IMR-90 (cell line): Measurements from ENCODE around the gene GPR152. TPM values are rescaled to one million over a fixed set of nuclear protein-coding genes. Genes with fewer than 3 reads are reported as not detected.
"Not testable (repeated sequence)": the region's sequence is repeated elsewhere in the genome, so short reads cannot be mapped to it uniquely, and the experiment has no call there.

Experiments
- ATAC-seq: fragments of 200-7000 bp; cut with Tn5 transposase; 2 replicates; pipeline ENCODE4 v1.9.1; 2020; ENCODE audit warnings: low read depth, mild to moderate bottlenecking, moderate library complexity
- BruUV-seq: library from RNA; stranded (reverse); fragments of 400-500 nt; replicated peaks from 2 replicates; lab custom pipeline; 2021; lab: Mats Ljungman, UMichigan
- CTCF ChIA-PET: fragments of 300-600 bp; formaldehyde crosslinking; extraction: SDS; loops from one replicate; lab custom pipeline; 2021; ENCODE audit warnings: antibody characterized with exemption; lab: Yijun Ruan, JAX
- POLR2A ChIA-PET: fragments of 300-600 bp; sonication (Branson Sonifier 250); formaldehyde crosslinking; loops from one replicate; lab custom pipeline; 2022; ENCODE audit warnings: antibody characterized with exemption; ENCODE audit not compliant: unreplicated experiment; lab: Charles Lee
- DNase-seq: peaks from one replicate; pipeline ENCODE4 v3.0.0; 2013
- H2AFZ ChIP-seq: replicated peaks from 2 replicates; pipeline ENCODE3; 2013; ENCODE audit warnings: low read length, mild to moderate bottlenecking; ENCODE audit not compliant: poor library complexity
- H2AK5ac ChIP-seq: 2 replicates; pipeline ENCODE4 v1.6.1; 2013; ENCODE audit warnings: low read depth, low read length, inconsistent platforms
- H2AK9ac ChIP-seq: replicated peaks from 2 replicates; pipeline ENCODE3; 2013; ENCODE audit warnings: mild to moderate bottlenecking, low read depth, low read length, moderate library complexity; ENCODE audit not compliant: poor library complexity
- H2BK120ac ChIP-seq: 2 replicates; pipeline ENCODE4 v1.6.1; 2013; ENCODE audit warnings: low read depth, low read length, inconsistent platforms
- H2BK15ac ChIP-seq: 3 replicates; pipeline ENCODE4 v1.6.1; 2013; ENCODE audit warnings: low read depth, low read length, inconsistent platforms
- H2BK20ac ChIP-seq: 2 replicates; pipeline ENCODE4 v1.6.1; 2013; ENCODE audit warnings: low read depth, mild to moderate bottlenecking, inconsistent platforms, low read length, moderate library complexity
- H2BK5ac ChIP-seq: 2 replicates; pipeline ENCODE4 v1.6.1; 2013; ENCODE audit warnings: mild to moderate bottlenecking, low read depth, low read length, inconsistent platforms; ENCODE audit not compliant: poor library complexity, severe bottlenecking
- H3K14ac ChIP-seq: replicated peaks from 2 replicates; pipeline ENCODE4 v1.6.1; 2013; ENCODE audit warnings: low read depth, low read length, inconsistent platforms
- H3K18ac ChIP-seq: 2 replicates; pipeline ENCODE4 v1.6.1; 2013; ENCODE audit warnings: low read depth, low read length, control low read depth
- H3K23ac ChIP-seq: 2 replicates; pipeline ENCODE4 v1.6.1; 2013; ENCODE audit warnings: low read depth, low read length, inconsistent platforms
- H3K27ac ChIP-seq: 2 replicates; pipeline ENCODE4 v1.5.1; 2013; ENCODE audit warnings: mild to moderate bottlenecking, control low read depth, low read length; ENCODE audit not compliant: insufficient read depth
- H3K27me3 ChIP-seq: 2 replicates; pipeline ENCODE4 v1.6.1; 2013; ENCODE audit warnings: low read length; ENCODE audit not compliant: control insufficient read depth, insufficient read depth
- H3K36me3 ChIP-seq: 2 replicates; pipeline ENCODE4 v1.6.1; 2013; ENCODE audit warnings: low read length, mixed read lengths; ENCODE audit not compliant: control insufficient read depth, insufficient read depth
- H3K4ac ChIP-seq: 2 replicates; pipeline ENCODE4 v1.6.1; 2013; ENCODE audit warnings: low read depth, low read length, inconsistent platforms
- H3K4me1 ChIP-seq: 2 replicates; pipeline ENCODE4 v1.6.1; 2013; ENCODE audit warnings: low read length, mixed read lengths; ENCODE audit not compliant: control insufficient read depth, insufficient read depth
- H3K4me2 ChIP-seq: 2 replicates; pipeline ENCODE4 v1.6.1; 2013; ENCODE audit warnings: low read depth, mild to moderate bottlenecking, control low read depth, low read length, moderate library complexity
- H3K4me3 ChIP-seq: 2 replicates; pipeline ENCODE4 v1.5.1; 2013; ENCODE audit warnings: low read depth, mild to moderate bottlenecking, control low read depth, low read length, moderate library complexity; ENCODE audit not compliant: insufficient read depth
- H3K56ac ChIP-seq: 2 replicates; pipeline ENCODE4 v1.6.1; 2013; ENCODE audit warnings: low read length, inconsistent platforms; ENCODE audit not compliant: insufficient read depth; ENCODE audit errors: extremely low read depth
- H3K79me1 ChIP-seq, 2 experiments: 2 replicates each; pipeline ENCODE4 v1.6.1; 2013; ENCODE audit warnings: low read length in 2 of 2, inconsistent platforms in 1 of 2, low read depth in 1 of 2
- H3K9ac ChIP-seq: 2 replicates; pipeline ENCODE4 v1.6.1; 2013; ENCODE audit warnings: low read depth, low read length, control low read depth
- H3K9me1 ChIP-seq: 2 replicates; pipeline ENCODE4 v1.6.1; 2013; ENCODE audit warnings: low read length, inconsistent platforms; ENCODE audit not compliant: insufficient read depth
- H3K9me3 ChIP-seq: 2 replicates; pipeline ENCODE4 v1.6.1; 2013; ENCODE audit warnings: low read length; ENCODE audit not compliant: control insufficient read depth, insufficient read depth
- H4K20me1 ChIP-seq: 2 replicates; pipeline ENCODE4 v1.6.1; 2013; ENCODE audit warnings: low read length, inconsistent platforms; ENCODE audit not compliant: insufficient read depth
- H4K5ac ChIP-seq: 2 replicates; pipeline ENCODE4 v1.6.1; 2013; ENCODE audit warnings: mild to moderate bottlenecking, low read depth, low read length, control low read depth
- H4K8ac ChIP-seq, 2 experiments: 2 replicates each; pipeline ENCODE4 v1.6.1; 2013; ENCODE audit warnings: low read depth in 2 of 2, low read length in 2 of 2, control low read depth in 1 of 2, inconsistent platforms in 1 of 2
- H4K91ac ChIP-seq: 2 replicates; pipeline ENCODE4 v1.6.1; 2013; ENCODE audit warnings: low read depth, low read length, inconsistent platforms; ENCODE audit not compliant: insufficient read depth
- WGBS, 2 experiments: methylation state at CpG; one replicate each; pipeline versions ENCODE4 v1.1.5 to v1.1.7; 2013; ENCODE audit warnings: missing lambda C conversion rate in 2 of 2; ENCODE audit not compliant: insufficient read length in 1 of 2; ENCODE audit errors: extremely low coverage in 2 of 2; 5-methylcytosine and 5-hydroxymethylcytosine counted together
- dilution Hi-C: fragments of 300-500 bp; cut with HindIII; formaldehyde crosslinking; loops from one replicate; pipeline ENCODE4 v1.14.3; 2018; ENCODE audit warnings: low sequenced_read_pairs; ENCODE audit not compliant: unreplicated experiment
- in situ Hi-C: fragments of 300-500 bp; cut with MboI; formaldehyde crosslinking; loops from 3 replicates; pipeline ENCODE4 v1.14.3; 2019; ENCODE audit warnings: low sequenced_read_pairs, inconsistent platforms, mixed read lengths
- intact Hi-C: fragments of 100-400 bp; cut with micrococcal nuclease; formaldehyde crosslinking; loops from 2 replicates; pipeline ENCODE4 v1.10.0; 2022
- polyA plus RNA-seq, 3 experiments: library from polyadenylated mRNA; depleted of rRNA; stranded (reverse); fragments of >200 nt; gene quantifications; 2 replicates each; pipeline ENCODE4 v1.2.3, GENCODE V29; 2012; ENCODE audit warnings: low replicate concordance in 1 of 3
- total RNA-seq: library from RNA; depleted of rRNA; stranded (reverse); fragments of >200 nt; gene quantifications from 2 replicates; pipeline ENCODE4 v1.2.3, GENCODE V29; 2012

Gene GPR152
- total and polyA plus RNA-seq, 2 of the 4 experiments (the other 2 are of a cell fraction): not detected

GRCh38 chr11:67403085-67403484, 49.4 kb downstream of the GPR152 start:
- in situ Hi-C loops: not testable (repeated sequence)

GRCh38 chr11:67402192-67402839, 50.2 kb downstream of the GPR152 start:
- H2AK5ac ChIP-seq: peak overlapping the region; percentile 95
- peaks cover 30% of the 10 kb centered on the region for H4K20me1 ChIP-seq
- H2BK20ac ChIP-seq, H3K9me1 ChIP-seq, BruUV-seq, ATAC-seq, dilution Hi-C loops, DNase-seq, in situ Hi-C loops, intact Hi-C loops, H3K9me3 ChIP-seq, H3K27me3 ChIP-seq: not testable (repeated sequence)
- peak overlapping the region; percentile 97 for H2AK9ac ChIP-seq
- H4K8ac ChIP-seq: peak overlapping the region; percentile 97 to 100
- H3K9ac ChIP-seq: peak overlapping the region; percentile 86
- H2BK120ac ChIP-seq: peak overlapping the region; percentile 91
- H3K14ac ChIP-seq: peak overlapping the region; percentile 99
- peak overlapping the region; percentile 92 for H4K91ac ChIP-seq
- H2BK15ac ChIP-seq: peak overlapping the region; percentile 72; the same call in 1 of the 3 replicates
- H3K4me3 ChIP-seq: peak overlapping the region; percentile 48; the same call in 1 of the 2 replicates
- peak overlapping the region; percentile 78 for H3K23ac ChIP-seq
- peak overlapping the region; percentile 100 for H4K5ac ChIP-seq
- peak overlapping the region; percentile 99 for H3K18ac ChIP-seq
- peaks cover 17 to 35% of the 10 kb centered on the region in 2 experiments; a peak in 3 of 4 replicates for H3K79me1 ChIP-seq
- peaks cover 13% of the 10 kb centered on the region for H3K4me1 ChIP-seq
- H2BK5ac ChIP-seq: peak overlapping the region; percentile 94
- peak overlapping the region; percentile 95 for H3K27ac ChIP-seq
- H3K56ac ChIP-seq: peak overlapping the region; percentile 90
- peak overlapping the region; percentile 99 for H2AFZ ChIP-seq
- peak overlapping the region; percentile 97 for H3K4ac ChIP-seq
- H3K4me2 ChIP-seq: peak overlapping the region; percentile 96
- POLR2A ChIA-PET: interaction anchor here (0.6 to 0.9 kb wide), 3 partner anchors 11 to 132 kb away, joined by 3 to 4 read pairs (median 3); no protein-coding TSS in a partner anchor
- CTCF ChIA-PET: interaction anchor here (0.9 to 1.5 kb wide), 4 partner anchors 10 to 67 kb away, joined by 3 to 7 read pairs (median 6); partner anchors contain the start of genes RAD9A and TMEM134
- WGBS, 2 experiments: 38% methylated on average over 5 of the region's 19 CpGs; no CpG with 5 or more reads in 1 of the 2 experiments
- H3K36me3 ChIP-seq: peaks cover 31% of the 10 kb centered on the region

More at GRCh38 chr11:67403085-67403484, 49.4 kb downstream of the GPR152 start:
- H3K9ac ChIP-seq, POLR2A ChIA-PET, H3K9me3 ChIP-seq, H2BK120ac ChIP-seq, H3K23ac ChIP-seq, H4K91ac ChIP-seq, H3K18ac ChIP-seq, intact Hi-C loops, H2AFZ ChIP-seq, H2BK20ac ChIP-seq, dilution Hi-C loops, H2AK9ac ChIP-seq, H3K4me2 ChIP-seq, BruUV-seq, H3K56ac ChIP-seq, DNase-seq, ATAC-seq, H3K27ac ChIP-seq, H3K4ac ChIP-seq, H3K4me3 ChIP-seq, CTCF ChIA-PET, H3K14ac ChIP-seq, H2BK5ac ChIP-seq, H3K9me1 ChIP-seq, H2AK5ac ChIP-seq, H2BK15ac ChIP-seq, H4K5ac ChIP-seq: not testable (repeated sequence)
- Histone ChIP-seq H4K8ac (peak overlapping the region in 1 of 2 experiments; percentile 23; a peak in 2 of 4 replicates), H4K20me1 (peaks cover 26% of the 10 kb centered on the region), H3K4me1 (peaks cover 13% of the 10 kb centered on the region), H3K36me3 (peaks cover 23% of the 10 kb centered on the region), H3K27me3 (peaks cover 10% of the 10 kb centered on the region), H3K79me1 (peaks cover 17 to 28% of the 10 kb centered on the region in 2 experiments; a peak in 3 of 4 replicates)
- 89% methylated on average over 3 of the region's 9 CpGs; no CpG with 5 or more reads in 1 of the 2 experiments for WGBS, 2 experiments
